Esophagus muscularis mucosa (tissue), 3 donors: ENCODE measurements around the gene LUZP1.

Experiments
- POLR2A ChIP-seq: fragments of 450-650 bp; IDR thresholded peaks from one replicate; pipeline ENCODE4 v1.6.1; 2017; ENCODE audit warnings: antibody characterized with exemption, moderate library complexity, mild to moderate bottlenecking, low read depth
- TF ChIP-seq, protein P1 (sequence below), 3 experiments: fragments of 200-600 bp in 2 of 3; fragments of 450-650 bp in 1 of 3; sonication (generic) in 2 of 3; IDR thresholded peaks; one replicate each; pipeline ENCODE4 v1.5.1; 2017 to 2019; ENCODE audit warnings: antibody characterized with exemption in 3 of 3, mild to moderate bottlenecking in 2 of 3, moderate library complexity in 1 of 3

- TF ChIP-seq POLR2A = no peak
- TF ChIP-seq, protein P1, sequence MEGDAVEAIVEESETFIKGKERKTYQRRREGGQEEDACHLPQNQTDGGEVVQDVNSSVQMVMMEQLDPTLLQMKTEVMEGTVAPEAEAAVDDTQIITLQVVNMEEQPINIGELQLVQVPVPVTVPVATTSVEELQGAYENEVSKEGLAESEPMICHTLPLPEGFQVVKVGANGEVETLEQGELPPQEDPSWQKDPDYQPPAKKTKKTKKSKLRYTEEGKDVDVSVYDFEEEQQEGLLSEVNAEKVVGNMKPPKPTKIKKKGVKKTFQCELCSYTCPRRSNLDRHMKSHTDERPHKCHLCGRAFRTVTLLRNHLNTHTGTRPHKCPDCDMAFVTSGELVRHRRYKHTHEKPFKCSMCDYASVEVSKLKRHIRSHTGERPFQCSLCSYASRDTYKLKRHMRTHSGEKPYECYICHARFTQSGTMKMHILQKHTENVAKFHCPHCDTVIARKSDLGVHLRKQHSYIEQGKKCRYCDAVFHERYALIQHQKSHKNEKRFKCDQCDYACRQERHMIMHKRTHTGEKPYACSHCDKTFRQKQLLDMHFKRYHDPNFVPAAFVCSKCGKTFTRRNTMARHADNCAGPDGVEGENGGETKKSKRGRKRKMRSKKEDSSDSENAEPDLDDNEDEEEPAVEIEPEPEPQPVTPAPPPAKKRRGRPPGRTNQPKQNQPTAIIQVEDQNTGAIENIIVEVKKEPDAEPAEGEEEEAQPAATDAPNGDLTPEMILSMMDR (IDR thresholded peaks at IDR 0.05) = no peak
Observed at GRCh38 chr1:23123528-23123927, 45.1 kb downstream of the LUZP1 start.
